Pons (tissue), 1 donor: ENCODE data around the gene TSHZ2.
A peak's percentile ranks its signal among the peaks of the same experiment; 100 is the strongest.

Experiments used
- DNase-seq: peaks from one replicate; pipeline ENCODE4 v3.0.0-alpha.2; 2016; ENCODE audit warnings: low spot score

Gene TSHZ2

DNA sequence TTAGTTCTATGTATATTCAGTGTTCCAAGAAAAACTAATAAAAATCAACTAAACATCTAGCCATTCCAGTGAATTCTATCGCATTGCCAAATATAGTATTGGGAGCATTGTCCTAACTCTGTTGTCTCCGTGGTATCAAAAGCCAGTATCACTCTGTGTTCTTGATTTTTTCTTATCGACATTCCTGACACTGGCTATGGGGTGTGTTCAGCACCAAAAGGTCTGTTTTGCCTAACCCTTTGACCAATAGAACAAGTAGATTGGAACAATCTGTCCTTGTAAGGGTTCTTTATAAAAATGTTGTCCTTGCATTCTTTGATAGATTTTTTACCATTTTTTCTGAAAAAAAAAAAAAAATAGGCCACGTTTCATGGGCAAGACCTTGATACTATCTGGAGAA is 161.5 kb downstream of the TSHZ2 start:
- DNase-seq, result no peak

DNA sequence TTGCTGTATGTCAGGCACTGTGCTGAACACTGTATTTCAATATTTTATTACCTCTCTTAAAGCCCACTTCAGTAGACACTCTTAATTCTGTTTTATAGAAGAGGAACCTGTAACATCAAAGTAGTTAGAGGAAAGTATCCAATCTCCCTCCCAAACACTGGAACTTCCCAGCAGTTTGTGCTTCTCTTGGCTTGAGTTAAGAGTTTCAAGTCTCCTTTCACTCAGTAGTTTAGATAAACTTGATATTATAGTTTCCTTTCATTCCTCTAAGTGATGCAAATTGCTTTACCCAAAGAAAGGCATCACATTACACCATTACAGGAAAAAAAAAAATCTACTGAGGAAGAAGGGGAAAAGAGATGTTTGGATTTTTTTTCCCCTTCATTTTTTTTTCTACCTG is 164.3 kb downstream of the TSHZ2 start:
- DNase-seq, result no peak

GRCh38 chr20:53138454-53139262 is 166.5 kb downstream of the TSHZ2 start:
- no peak for DNase-seq

GRCh38 chr20:53141201-53142050 is 169.3 kb downstream of the TSHZ2 start:
- no peak for DNase-seq

- no peak for DNase-seq
Measured at GRCh38 chr20:53142225-53143127, 170.3 kb downstream of the TSHZ2 start.

- no peak for DNase-seq
Measured at GRCh38 chr20:53146201-53146891, 174.2 kb downstream of the TSHZ2 start.

GRCh38 chr20:53148771-53149147 is 176.6 kb downstream of the TSHZ2 start:
- DNase-seq, result no peak

GRCh38 chr20:53149148-53149889 is 177.2 kb downstream of the TSHZ2 start:
- DNase-seq, result no peak

DNA sequence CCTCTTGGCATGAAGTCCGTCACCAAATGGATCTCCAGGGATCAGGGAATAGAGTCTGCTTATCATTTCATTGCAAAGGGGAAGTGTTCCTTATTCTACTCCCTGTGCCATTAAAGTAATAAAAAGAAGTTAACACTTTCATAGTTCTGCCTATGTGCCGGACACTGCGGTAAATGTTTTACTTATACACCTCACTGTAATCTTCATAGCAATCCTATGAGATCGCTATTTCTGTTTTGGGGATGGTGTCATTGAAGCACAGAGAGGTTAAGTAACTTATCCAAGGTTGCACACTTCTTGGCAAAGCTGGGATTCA is 177.7 kb downstream of the TSHZ2 start:
- no peak for DNase-seq

GRCh38 chr20:53150532-53150931 is 178.4 kb downstream of the TSHZ2 start:
- DNase-seq, result no peak

- DNase-seq, result no peak
Measured at GRCh38 chr20:53152228-53152627, 180.1 kb downstream of the TSHZ2 start.

GRCh38 chr20:53154540-53154939 is 182.4 kb downstream of the TSHZ2 start:
- DNase-seq, result no peak

GRCh38 chr20:53157443-53158408 is 185.6 kb downstream of the TSHZ2 start:
- DNase-seq, result peak; percentile 17

DNA sequence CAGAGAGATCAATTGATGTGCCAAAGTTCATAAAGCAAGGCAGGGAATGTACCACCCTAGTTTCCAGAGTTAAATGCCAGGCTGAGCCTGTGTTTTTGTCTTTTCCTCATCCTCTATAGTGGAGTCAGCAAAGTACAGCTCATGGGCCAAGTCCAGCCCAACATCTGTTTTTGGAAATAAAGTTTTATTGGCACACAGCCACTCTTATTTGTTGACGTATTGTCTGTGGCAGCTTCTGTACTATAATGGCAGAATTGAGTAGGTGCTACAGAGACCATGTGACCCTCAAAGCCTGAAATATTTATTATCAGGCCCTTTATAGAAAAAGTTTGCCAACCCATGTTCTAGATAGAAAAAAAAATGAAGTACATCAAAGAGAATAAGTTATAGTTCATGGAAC is 187.0 kb downstream of the TSHZ2 start:
- no peak for DNase-seq

GRCh38 chr20:53161073-53161472 is 188.9 kb downstream of the TSHZ2 start:
- no peak for DNase-seq

DNA sequence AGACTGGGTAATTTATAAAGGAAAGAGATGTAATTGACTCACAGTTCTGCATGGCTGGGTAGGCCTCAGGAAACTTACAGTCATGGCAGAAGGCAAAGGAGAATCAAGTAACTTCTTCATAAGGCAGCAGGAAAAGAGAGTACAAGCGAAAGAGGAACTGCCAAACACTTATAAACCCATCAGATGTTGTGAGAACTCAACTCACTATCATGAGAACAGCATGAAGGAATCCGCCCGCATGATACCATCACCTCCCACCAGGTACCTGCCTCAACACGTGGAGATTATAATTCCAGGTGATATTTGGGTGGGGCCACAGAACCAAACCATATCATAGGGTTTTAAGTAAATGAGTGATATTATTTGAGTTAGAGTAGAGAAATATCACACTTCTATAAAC is 189.3 kb downstream of the TSHZ2 start:
- DNase-seq, result no peak

DNA sequence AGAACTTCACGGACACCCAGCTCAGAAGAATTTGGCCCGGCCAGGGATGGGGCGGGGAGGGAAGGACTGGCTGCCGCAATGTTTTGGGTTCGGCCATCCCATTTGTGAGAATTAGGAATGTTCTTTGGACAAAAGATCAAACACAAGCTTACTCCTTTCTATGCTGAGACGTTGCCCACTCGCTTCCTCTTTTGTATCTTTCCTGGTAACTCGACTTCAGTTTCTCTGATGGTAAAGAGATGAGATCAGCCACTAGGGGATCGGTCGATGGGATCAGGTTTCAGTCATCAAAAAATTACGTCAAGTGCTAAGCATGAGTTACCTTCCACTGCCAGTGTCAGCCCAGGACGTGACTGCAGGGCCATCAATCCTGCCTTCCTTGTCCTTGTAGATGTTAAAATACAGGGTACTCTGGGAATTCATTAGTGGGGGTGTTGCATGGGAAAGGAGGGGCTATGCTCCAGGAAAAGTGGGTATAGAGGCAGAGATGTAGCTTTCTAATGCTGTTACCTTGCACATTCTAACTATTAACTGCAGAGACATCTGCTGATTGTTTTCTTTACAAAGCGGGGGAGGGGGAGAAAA is 190.2 kb downstream of the TSHZ2 start:
- no peak for DNase-seq

- DNase-seq, result no peak
Measured at GRCh38 chr20:53163486-53163885, 191.3 kb downstream of the TSHZ2 start.

DNA sequence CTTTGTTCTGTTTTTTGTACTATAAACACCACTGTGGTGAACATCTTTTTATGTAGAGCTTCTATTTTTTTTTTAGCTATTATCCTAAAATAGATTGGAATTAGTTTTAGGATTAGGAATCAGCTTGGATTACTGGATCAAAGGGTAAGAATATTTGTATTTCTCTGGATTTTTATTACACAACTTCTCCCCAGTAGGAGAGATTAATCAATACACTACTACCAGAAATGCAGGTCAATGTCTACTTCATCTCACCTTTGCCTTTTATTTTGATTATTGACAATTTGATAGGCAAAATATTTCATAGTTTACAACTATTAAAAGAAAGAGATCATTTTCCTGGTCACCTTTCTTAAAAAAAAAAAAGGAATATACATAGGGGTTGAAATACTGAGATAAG is 191.9 kb downstream of the TSHZ2 start:
- no peak for DNase-seq

GRCh38 chr20:53165452-53165851 is 193.3 kb downstream of the TSHZ2 start:
- DNase-seq, result no peak
